ENCODE measurements around the gene DISP1.
A peak's percentile ranks its signal among the peaks of the same experiment; 100 is the strongest.
"Not testable (repeated sequence)": the region's sequence is repeated elsewhere in the genome, so short reads cannot be mapped to it uniquely, and the experiment has no call there.

The DISP1 gene

GRCh38 chr1:222794656-222795474, 20.0 kb upstream of the DISP1 start:
- DNase-seq = no peak

DNA sequence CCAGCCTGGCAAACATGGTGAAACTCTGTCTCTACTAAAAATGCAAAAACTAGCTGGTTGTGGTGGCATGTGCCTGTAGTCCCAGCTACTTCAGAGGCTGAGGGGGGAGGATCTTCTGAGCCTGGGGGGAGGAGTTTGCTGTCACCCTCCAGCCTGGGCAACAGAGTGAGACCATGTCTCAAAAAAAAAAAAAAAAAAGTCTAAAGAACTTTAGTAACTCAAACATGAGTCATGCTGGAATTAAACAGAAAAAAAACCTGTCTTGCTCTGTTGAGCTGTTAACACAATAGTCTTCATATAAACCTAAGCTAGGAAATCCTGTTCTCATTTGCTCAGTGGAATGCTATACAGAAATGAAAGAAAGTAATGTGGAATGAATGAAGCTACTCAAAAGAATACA, 16.7 kb upstream of the DISP1 start:
- peak in 1 of 2 donors; percentile 12 for DNase-seq

GRCh38 chr1:222798975-222799374, 15.9 kb upstream of the DISP1 start:
- DNase-seq = no peak

DNA sequence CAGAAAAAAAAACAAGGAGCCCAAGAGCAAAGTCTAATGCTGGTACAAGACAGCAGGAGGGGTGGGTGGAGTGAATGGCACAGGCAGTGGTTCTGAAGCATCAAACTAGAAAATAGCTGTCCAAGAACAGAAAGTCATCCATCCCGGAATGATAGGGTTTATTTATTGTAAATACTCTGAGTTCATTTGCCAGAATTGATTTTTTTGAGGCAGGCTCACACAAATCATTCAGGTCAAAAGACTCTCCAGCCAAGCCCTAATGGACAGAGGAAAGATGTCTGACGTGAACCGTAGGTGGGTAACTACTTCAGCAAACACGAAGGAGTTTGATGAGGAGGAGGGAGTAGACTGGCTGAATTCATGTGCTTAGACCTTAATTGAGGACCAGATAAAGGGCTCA, 13.8 kb upstream of the DISP1 start:
- DNase-seq = no peak

GRCh38 chr1:222811671-222812070, 3.2 kb upstream of the DISP1 start:
- no peak for DNase-seq

GRCh38 chr1:222813866-222814535, 838 bp upstream of the DISP1 start:
- DNase-seq = no peak

DNA sequence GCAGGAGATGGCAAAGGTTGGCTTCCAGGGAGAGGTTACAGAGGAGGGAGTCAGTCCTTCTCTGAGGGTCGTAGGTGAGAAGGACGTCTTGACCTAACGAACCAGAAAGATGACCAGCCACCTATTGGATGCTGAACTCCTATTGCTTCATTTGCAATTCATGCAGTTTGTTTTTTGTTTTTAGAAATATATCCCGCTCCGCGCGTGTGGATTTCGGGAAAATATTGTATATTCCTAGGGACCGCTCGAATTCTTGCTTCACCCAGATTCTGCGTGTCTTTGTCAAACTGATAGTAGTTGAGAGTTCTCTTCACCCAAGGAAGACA, 564 bp downstream of the DISP1 start:
- DNase-seq = no peak

DNA sequence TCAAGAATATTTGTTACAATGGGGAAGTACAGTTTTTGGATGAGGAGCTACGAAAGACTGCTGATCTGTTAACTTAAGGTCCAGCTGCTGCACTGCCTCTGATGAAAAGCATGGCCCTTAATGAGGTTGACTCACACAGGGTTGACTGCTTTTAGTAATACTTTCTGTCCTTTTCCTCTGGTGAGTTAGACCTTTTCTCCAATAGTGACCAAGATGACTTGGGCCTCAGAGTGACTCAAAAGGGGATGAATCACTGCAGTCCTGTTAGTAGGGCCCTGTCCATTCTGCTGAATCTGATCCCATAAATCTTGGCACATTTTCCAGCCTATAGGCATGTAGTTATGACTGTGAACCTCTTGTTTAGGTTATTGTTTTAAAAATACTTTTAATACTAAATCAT, 2.7 kb downstream of the DISP1 start:
- DNase-seq = no peak

DNA sequence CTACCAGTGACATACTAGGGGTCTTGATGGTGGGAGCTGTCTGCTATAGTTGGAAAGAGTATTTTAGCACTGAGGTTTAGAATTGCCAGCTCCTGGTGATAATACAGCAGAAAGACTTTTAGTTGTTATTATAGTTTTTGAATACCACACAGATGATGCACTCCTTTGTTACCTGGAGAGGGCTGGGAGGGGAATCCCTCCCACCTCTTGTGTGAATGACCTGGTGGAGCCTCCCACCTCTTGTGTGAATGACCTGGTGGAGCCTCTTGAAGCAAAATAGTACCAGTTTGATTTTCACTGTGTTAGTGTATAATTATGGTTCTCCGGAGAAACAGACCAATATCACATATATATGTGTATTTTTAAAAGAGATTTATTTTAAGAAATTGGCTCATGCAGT, 3.3 kb downstream of the DISP1 start:
- no peak for DNase-seq

DNA sequence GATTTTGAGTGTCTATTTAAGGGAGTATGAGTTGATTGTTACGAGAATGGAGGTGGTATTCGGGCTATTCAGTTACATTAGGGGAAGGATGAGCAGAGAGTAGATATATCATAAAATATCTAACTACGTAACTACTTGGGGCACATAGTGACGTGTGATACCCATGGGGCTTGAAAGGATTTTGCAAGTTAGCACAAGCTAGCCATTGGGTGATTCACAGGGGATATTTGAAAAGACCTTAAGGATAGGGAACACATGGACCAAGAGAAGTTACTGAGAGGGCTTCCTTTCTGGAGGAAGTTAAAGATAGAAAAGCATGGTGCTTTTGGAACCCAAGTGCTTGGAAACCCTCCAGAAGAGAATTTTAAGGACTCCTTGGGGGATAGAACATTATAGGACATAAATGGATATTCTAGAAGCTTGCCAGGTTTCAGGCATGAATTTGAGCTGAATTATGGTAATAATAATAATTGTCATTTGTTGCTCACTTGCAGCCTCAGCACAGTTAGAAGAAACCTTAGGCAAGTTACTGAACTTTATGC, 5.4 kb downstream of the DISP1 start:
- no peak for DNase-seq

DNA sequence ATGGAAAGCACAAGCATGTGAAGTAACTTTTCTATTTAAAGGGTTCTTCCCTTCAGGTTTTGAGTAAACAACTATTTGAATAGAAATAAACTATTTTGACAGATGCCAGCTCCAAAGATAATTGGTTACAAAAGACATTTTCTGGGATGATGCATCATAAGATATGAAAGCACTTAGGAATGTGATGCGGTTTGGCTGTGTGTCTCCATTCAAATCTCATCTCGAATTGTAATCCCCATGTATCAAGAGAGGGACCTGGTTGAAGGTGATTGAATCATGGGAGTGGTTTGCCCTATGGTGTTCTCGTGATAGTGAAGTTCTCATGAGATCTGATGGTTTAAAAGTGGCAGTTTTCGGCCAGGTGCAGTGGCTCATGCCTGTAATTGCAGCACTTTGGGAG, 6.4 kb downstream of the DISP1 start:
- DNase-seq = no peak

DNA sequence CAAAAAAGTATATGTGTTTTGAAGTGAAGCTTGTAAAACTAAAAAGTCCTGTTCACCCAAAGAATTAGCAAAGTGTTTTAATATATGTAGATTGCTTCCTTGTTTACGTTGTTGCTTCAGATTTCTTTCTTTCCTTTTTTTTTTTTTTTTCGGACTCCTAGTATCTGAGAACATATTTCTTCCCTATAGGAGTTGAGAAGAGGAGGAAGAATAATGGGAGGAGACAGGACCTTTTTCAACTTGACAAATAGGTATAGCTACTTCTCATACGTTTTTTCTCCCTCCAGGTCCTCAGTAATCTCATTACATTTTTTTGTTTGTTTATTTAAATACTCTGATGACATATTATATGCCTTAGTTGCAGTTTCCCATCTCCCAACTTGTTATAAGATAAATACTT, 8.9 kb downstream of the DISP1 start:
- no peak for DNase-seq

GRCh38 chr1:222824641-222825040, 9.8 kb downstream of the DISP1 start:
- DNase-seq = no peak

GRCh38 chr1:222828939-222829338, 14.1 kb downstream of the DISP1 start:
- DNase-seq = no peak

DNA sequence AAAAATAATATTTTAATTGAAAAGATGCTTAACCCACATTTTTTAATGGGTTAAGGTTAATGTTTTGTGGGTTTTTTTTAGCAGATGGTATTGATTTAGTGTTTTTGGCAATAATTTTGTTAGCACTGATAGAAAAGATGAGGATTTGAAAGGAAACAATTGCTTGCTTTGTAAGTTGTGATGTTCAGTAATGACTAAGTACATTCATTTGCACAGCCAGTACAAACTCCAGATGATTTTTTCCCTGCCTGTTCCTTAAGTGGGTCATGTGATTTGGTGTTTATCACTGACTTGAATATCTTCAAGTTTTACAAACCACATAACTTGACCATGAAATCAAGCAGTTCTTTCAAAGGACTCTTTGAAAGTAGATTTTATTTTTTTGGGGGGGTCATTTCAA, 15.0 kb downstream of the DISP1 start:
- no peak for DNase-seq

- no peak for DNase-seq
These were observed 18.6 kb downstream of the DISP1 start for GRCh38 chr1:222833356-222833876.

GRCh38 chr1:222843469-222844410, 28.9 kb downstream of the DISP1 start:
- DNase-seq = no peak

DNA sequence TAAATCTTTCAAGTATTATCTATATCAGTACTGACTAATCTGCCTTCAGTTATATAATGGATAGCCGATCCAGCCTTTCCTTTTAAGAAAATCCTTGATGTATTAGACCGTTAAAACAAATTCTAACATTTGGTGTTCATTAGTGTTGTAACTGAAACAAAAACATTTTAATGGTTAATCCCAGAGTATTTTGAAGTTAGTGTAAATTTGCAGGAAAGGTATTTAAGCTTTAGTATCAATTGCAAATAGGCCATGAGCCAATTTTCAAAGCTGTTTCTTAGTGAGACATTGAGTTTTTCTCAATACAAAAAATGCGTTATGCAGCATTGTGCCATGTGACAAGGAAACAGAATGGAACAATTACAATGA, 29.6 kb downstream of the DISP1 start:
- no peak for DNase-seq

DNA sequence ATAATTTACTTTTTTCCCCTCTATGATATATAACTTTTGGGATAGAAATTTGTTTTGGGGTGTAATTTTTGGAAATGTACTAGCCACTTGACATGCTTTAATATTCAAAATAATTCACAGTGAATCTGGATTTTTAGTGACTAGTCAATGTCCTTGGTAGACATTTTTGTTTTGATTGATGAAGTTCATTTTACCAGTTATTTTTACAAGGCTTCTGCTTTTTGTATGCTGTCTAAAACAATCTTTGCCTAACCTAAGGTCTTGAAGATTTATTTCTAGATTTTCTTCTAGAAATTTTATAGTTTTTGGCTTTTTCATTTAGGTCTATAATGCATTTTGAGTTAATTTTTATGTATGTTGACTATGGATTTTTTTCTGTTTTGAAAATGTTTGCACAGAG, 30.9 kb downstream of the DISP1 start:
- no peak for DNase-seq

GRCh38 chr1:222850550-222850949, 35.7 kb downstream of the DISP1 start:
- not testable (repeated sequence) for DNase-seq

- no peak for DNase-seq
These were observed 37.5 kb downstream of the DISP1 start for GRCh38 chr1:222852326-222852725.

GRCh38 chr1:222861062-222861461, 46.2 kb downstream of the DISP1 start:
- DNase-seq = no peak

Measured in CD4-positive, alpha-beta T cell treated with Interleukin-1 beta for 1 hour (primary cell).